Keratinocyte (primary cell): ENCODE data around the gene MALRD1. TPM values are rescaled to one million over a fixed set of nuclear protein-coding genes. Genes with fewer than 3 reads are reported as not detected.

Source experiments
- DNase-seq: peaks from one replicate; pipeline ENCODE4 v3.0.0-alpha.2; 2011; ENCODE audit warnings: low read depth, missing footprints, low spot score
- FAIRE-seq: peaks from 2 replicates; lab custom pipeline; 2011; peaks lifted over from hg19 to GRCh38; lab: Jason Lieb, UNC
- H2AFZ ChIP-seq: 2 replicates; pipeline ENCODE4 v1.6.0; 2012; ENCODE audit warnings: low read length, control low read depth, inconsistent platforms; ENCODE audit not compliant: control insufficient read depth
- H3K27ac ChIP-seq: 2 replicates; pipeline ENCODE4 v1.5.1; 2011; ENCODE audit warnings: low read length; ENCODE audit not compliant: control insufficient read depth, insufficient read depth
- H3K27me3 ChIP-seq: 3 replicates; pipeline ENCODE4 v1.6.0; 2011; ENCODE audit warnings: low read length; ENCODE audit not compliant: control insufficient read depth, insufficient read depth; ENCODE audit errors: extremely low read depth
- H3K36me3 ChIP-seq, 2 experiments: 2 replicates in 1 of 2; 3 replicates in 1 of 2; pipeline ENCODE4 v1.5.1; 2011; ENCODE audit warnings: low read length in 2 of 2, mild to moderate bottlenecking in 1 of 2; ENCODE audit not compliant: control insufficient read depth in 2 of 2, insufficient read depth in 2 of 2; ENCODE audit errors: extremely low read depth in 1 of 2
- H3K4me1 ChIP-seq: 3 replicates; pipeline ENCODE4 v1.5.1; 2011; ENCODE audit warnings: low read length; ENCODE audit not compliant: control insufficient read depth, insufficient read depth; ENCODE audit errors: extremely low read depth
- H3K4me2 ChIP-seq: 3 replicates; pipeline ENCODE4 v1.6.0; 2011; ENCODE audit warnings: low read depth, low read length; ENCODE audit not compliant: control insufficient read depth, insufficient read depth; ENCODE audit errors: extremely low read depth
- H3K4me3 ChIP-seq, 3 experiments: fragments of 200-600 bp in 1 of 3; sonication (generic) in 1 of 3; 2 replicates in 2 of 3; 3 replicates in 1 of 3; pipeline ENCODE4 v1.5.1; 2011 to 2016; ENCODE audit warnings: low read length in 3 of 3, mild to moderate bottlenecking in 3 of 3, control low read depth in 2 of 3, inconsistent platforms in 1 of 3, low read depth in 1 of 3, mixed read lengths in 1 of 3, mixed run types in 1 of 3, moderate library complexity in 1 of 3; ENCODE audit not compliant: control insufficient read depth in 2 of 3, insufficient read depth in 2 of 3; ENCODE audit errors: extremely low read depth in 1 of 3
- H3K79me2 ChIP-seq: 2 replicates; pipeline ENCODE4 v1.6.0; 2012; ENCODE audit warnings: low read length; ENCODE audit not compliant: control insufficient read depth, insufficient read depth
- H3K9ac ChIP-seq: 3 replicates; pipeline ENCODE4 v1.6.0; 2011; ENCODE audit warnings: low read length; ENCODE audit not compliant: control insufficient read depth, insufficient read depth; ENCODE audit errors: extremely low read depth
- H3K9me1 ChIP-seq: 3 replicates; pipeline ENCODE4 v1.6.0; 2011; ENCODE audit warnings: low read length; ENCODE audit not compliant: control insufficient read depth, insufficient read depth; ENCODE audit errors: extremely low read depth
- H3K9me3 ChIP-seq: 2 replicates; pipeline ENCODE4 v1.5.1; 2012; ENCODE audit warnings: low read depth, low read length; ENCODE audit not compliant: control insufficient read depth
- H4K20me1 ChIP-seq: 3 replicates; pipeline ENCODE4 v1.6.0; 2011; ENCODE audit warnings: low read length; ENCODE audit not compliant: control insufficient read depth, insufficient read depth; ENCODE audit errors: extremely low read depth
- EZH2 ChIP-seq: IDR thresholded peaks from one replicate; pipeline ENCODE4 v1.6.1; 2012; ENCODE audit warnings: inconsistent platforms, mild to moderate bottlenecking, low read length, moderate library complexity
- dilution Hi-C: fragments of 300-500 bp; cut with MboI; formaldehyde crosslinking; loops from one replicate; pipeline ENCODE4 v1.7.0; 2020; ENCODE audit warnings: low sequenced_read_pairs; ENCODE audit not compliant: extremely low pct_ligation_motif_present
- polyA plus RNA-seq, 5 experiments: library from polyadenylated mRNA; depleted of rRNA in 3 of 5; stranded (reverse) in 3 of 5; stranded (forward) in 1 of 5; unstranded in 1 of 5; fragments of >200 nt; gene quantifications; 1 replicate in 1 of 5; 2 replicates in 3 of 5; 3 replicates in 1 of 5; pipeline versions ENCODE4 v1.2.1 to v1.2.3, GENCODE V29; 2011 to 2012; ENCODE audit warnings: missing spikeins in 2 of 5, low read depth in 1 of 5, low replicate concordance in 1 of 5
- TF ChIP-seq, protein P1 (sequence below), 3 experiments: IDR thresholded peaks in 1 of 3; conservative IDR thresholded peaks in 1 of 3; optimal IDR thresholded peaks in 1 of 3; 2 replicates in 2 of 3; 3 replicates in 1 of 3; pipeline versions ENCODE3 to v1.5.1; 2011; ENCODE audit warnings: low read length in 3 of 3, mild to moderate bottlenecking in 3 of 3, moderate library complexity in 2 of 3, control low read depth in 1 of 3, inconsistent platforms in 1 of 3; ENCODE audit not compliant: insufficient read depth in 2 of 3; ENCODE audit errors: extremely low read depth in 1 of 3

The MALRD1 gene
- polyA plus RNA-seq, 1 donor (not counting 4 experiments of a cell fraction or from before 2014, with no cell fraction given), result not detected

DNA sequence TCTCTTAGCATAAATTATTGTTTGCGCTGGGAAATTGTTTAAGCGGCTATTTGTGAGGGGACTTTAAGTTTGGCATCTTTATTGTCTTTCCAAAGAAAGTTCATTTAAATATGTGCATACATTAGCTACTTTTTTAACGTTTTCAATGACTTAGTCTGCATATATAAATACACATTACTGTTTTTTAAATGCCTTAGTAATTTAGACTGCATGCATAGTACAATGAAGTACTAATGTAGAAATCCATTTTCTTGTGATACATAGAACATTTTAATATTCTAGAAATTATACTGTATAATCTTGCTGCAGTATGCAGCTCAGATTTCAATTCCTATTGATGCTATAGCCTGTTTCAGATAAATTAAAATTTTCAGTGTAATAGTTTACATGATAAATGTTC, 325.4 kb downstream of the MALRD1 start:
- no peak for DNase-seq
- no peaks in the 10 kb centered on the region for H3K9me1 ChIP-seq
- H3K27ac ChIP-seq, result no peak overlapping the region
- no peaks in the 10 kb centered on the region for H3K36me3 ChIP-seq
- dilution Hi-C loops, result no loop called here
- no peaks in the 10 kb centered on the region for H3K9me3 ChIP-seq
- no peaks in the 10 kb centered on the region for H4K20me1 ChIP-seq
- H3K4me3 ChIP-seq, result no peak overlapping the region
- no peaks in the 10 kb centered on the region for H3K27me3 ChIP-seq
- no peak overlapping the region for H2AFZ ChIP-seq
- H3K79me2 ChIP-seq, result no peaks in the 10 kb centered on the region
- H3K4me1 ChIP-seq, result no peaks in the 10 kb centered on the region
- FAIRE-seq, result no peak
- no peak for TF ChIP-seq EZH2
- TF ChIP-seq, protein P1, sequence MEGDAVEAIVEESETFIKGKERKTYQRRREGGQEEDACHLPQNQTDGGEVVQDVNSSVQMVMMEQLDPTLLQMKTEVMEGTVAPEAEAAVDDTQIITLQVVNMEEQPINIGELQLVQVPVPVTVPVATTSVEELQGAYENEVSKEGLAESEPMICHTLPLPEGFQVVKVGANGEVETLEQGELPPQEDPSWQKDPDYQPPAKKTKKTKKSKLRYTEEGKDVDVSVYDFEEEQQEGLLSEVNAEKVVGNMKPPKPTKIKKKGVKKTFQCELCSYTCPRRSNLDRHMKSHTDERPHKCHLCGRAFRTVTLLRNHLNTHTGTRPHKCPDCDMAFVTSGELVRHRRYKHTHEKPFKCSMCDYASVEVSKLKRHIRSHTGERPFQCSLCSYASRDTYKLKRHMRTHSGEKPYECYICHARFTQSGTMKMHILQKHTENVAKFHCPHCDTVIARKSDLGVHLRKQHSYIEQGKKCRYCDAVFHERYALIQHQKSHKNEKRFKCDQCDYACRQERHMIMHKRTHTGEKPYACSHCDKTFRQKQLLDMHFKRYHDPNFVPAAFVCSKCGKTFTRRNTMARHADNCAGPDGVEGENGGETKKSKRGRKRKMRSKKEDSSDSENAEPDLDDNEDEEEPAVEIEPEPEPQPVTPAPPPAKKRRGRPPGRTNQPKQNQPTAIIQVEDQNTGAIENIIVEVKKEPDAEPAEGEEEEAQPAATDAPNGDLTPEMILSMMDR (optimal IDR thresholded peaks at IDR 0.05 in 1 of 3, IDR thresholded peaks at IDR 0.05 in 1 of 3, conservative IDR thresholded peaks at IDR 0.05 in 1 of 3; ENCODE audit: extremely low read depth in 1 of 3, insufficient read depth in 2 of 3, low read length in 3 of 3), result no peak
- H3K9ac ChIP-seq, result no peak overlapping the region
- no peak overlapping the region for H3K4me2 ChIP-seq

DNA sequence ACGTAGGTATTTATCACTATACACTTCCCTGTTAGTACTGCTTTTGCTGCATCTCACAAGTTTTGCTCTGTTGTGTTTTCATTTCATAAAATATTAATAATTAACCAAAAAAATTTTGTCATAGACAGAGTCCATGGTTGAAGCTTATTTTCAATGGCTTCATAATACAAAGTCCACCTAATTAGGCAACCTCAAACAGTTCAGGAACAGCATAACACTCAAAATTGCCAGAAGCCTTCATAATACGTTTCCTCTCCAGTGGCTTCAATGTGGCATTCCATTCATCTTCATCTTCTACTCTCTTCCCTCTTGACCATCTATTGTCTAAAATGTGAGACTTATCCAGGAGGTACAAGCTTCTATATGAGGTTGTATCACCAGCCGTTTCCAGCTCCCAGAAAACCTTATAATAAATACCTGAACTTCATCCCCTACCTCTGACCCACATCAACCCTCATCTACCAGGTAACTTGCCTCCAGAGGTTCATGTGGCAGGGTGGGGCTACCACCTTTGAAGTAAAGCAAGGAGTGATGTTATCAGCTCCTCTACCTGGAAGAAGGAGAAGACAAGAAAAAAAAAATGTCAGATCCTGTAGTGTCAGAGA, 337.3 kb downstream of the MALRD1 start:
- H3K79me2 ChIP-seq, result no peaks in the 10 kb centered on the region
- H3K4me2 ChIP-seq, result no peak overlapping the region
- no peaks in the 10 kb centered on the region for H3K9me3 ChIP-seq
- no peak overlapping the region for H3K9ac ChIP-seq
- no peaks in the 10 kb centered on the region for H3K4me1 ChIP-seq
- dilution Hi-C loops, result no loop called here
- H3K9me1 ChIP-seq, result no peaks in the 10 kb centered on the region
- FAIRE-seq, result no peak
- no peaks in the 10 kb centered on the region for H3K36me3 ChIP-seq
- no peak overlapping the region for H3K27ac ChIP-seq
- H2AFZ ChIP-seq, result no peak overlapping the region
- H3K27me3 ChIP-seq, result no peaks in the 10 kb centered on the region
- no peak overlapping the region for H3K4me3 ChIP-seq
- TF ChIP-seq EZH2, result no peak
- TF ChIP-seq, protein P1 (optimal IDR thresholded peaks at IDR 0.05 in 1 of 3, IDR thresholded peaks at IDR 0.05 in 1 of 3, conservative IDR thresholded peaks at IDR 0.05 in 1 of 3; ENCODE audit: extremely low read depth in 1 of 3, insufficient read depth in 2 of 3, low read length in 3 of 3), result no peak
- no peaks in the 10 kb centered on the region for H4K20me1 ChIP-seq
- no peak for DNase-seq
